Neutrophil (primary cell): ENCODE measurements around the gene SLC37A2.

Source experiments
- H3K27ac ChIP-seq: fragments of 200-600 bp; sonication (generic); 2 replicates; pipeline ENCODE4 v1.5.1; 2016; ENCODE audit warnings: mild to moderate bottlenecking, moderate library complexity
- H3K27me3 ChIP-seq: fragments of 200-600 bp; sonication (generic); 2 replicates; pipeline ENCODE4 v1.6.0; 2016; ENCODE audit warnings: mild to moderate bottlenecking
- H3K36me3 ChIP-seq: fragments of 200-600 bp; sonication (generic); 2 replicates; pipeline ENCODE4 v1.5.1; 2017
- H3K4me1 ChIP-seq, 2 experiments: fragments of 200-600 bp in 1 of 2; sonication (generic) in 1 of 2; 1 replicate in 1 of 2; 2 replicates in 1 of 2; pipeline versions ENCODE4 v1.5.1 to v1.6.1; 2013 to 2016; ENCODE audit warnings: low read depth in 1 of 2, low read length in 1 of 2, mild to moderate bottlenecking in 1 of 2, moderate library complexity in 1 of 2; ENCODE audit not compliant: control insufficient read depth in 1 of 2, insufficient read depth in 1 of 2
- H3K4me3 ChIP-seq, 2 experiments: fragments of 200-600 bp in 1 of 2; sonication (generic) in 1 of 2; 1 replicate in 1 of 2; 2 replicates in 1 of 2; pipeline ENCODE4 v1.5.1; 2013 to 2016; ENCODE audit warnings: low read depth in 1 of 2, low read length in 1 of 2, mild to moderate bottlenecking in 1 of 2, moderate library complexity in 1 of 2
- H3K9me3 ChIP-seq: fragments of 200-600 bp; sonication (generic); 2 replicates; pipeline ENCODE4 v1.5.1; 2016
- CTCF ChIP-seq: fragments of 200-600 bp; sonication (generic); IDR thresholded peaks from 2 replicates; pipeline ENCODE4 v1.5.1; 2016; ENCODE audit warnings: antibody characterized with exemption

The SLC37A2 gene

DNA sequence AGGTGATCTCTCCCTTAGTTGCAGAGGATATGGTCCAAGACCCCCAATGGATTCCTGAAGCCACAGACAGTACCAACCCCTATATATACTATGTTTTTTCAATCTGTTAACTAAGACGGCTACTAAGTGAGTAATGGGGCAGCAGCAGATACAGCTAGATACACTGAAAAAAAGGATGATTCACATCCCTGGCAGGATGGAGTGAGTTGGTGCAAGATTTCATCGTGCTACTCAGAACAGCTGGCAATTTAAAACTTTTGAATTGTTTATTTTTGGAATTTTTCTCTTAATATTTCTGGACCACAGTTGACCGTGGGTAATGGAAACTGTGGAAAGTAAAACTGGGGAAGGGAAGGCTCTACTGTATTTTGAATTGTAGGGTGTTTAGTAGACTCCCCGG lies 65.3 kb downstream of the SLC37A2 start:
- no peak for TF ChIP-seq CTCF
- Histone ChIP-seq H3K27me3 (peaks cover 58% of the 10 kb centered on the region), H3K4me3 (no peak overlapping the region), H3K27ac (no peak overlapping the region), H3K9me3 (no peaks in the 10 kb centered on the region), H3K36me3 (no peaks in the 10 kb centered on the region), H3K4me1 (peaks cover 3 to 11% of the 10 kb centered on the region in 2 experiments)

- TF ChIP-seq CTCF: no peak
- no peaks in the 10 kb centered on the region for H3K36me3 ChIP-seq
- no peaks in the 10 kb centered on the region for H3K9me3 ChIP-seq
- no peak overlapping the region for H3K27ac ChIP-seq
- H3K27me3 ChIP-seq: peaks cover 65% of the 10 kb centered on the region
- H3K4me3 ChIP-seq: no peak overlapping the region
- H3K4me1 ChIP-seq: peaks cover 0 to 2% of the 10 kb centered on the region in 2 experiments
These were observed 66.3 kb downstream of the SLC37A2 start for GRCh38 chr11:125129316-125129993.

DNA sequence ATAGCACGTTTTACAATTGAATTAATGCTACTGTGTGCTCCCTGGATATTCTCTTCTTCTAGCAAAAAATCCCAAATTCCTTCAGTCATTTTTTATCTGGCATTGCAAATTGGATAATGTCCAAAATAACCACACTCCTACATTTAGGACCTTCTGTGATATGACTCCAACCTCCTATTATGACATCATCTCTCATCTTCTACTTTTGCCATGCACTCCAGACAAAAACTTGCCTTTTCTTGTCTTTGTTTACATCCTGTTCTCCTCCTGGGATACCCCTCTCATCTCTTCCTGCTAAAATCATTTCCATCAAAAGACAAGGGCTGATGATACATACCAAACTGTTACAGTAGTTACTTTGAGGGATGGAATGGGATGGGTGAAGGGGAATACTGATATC lies 69.0 kb downstream of the SLC37A2 start:
- H3K4me1 ChIP-seq: no peaks in the 10 kb centered on the region
- no peak overlapping the region for H3K4me3 ChIP-seq
- TF ChIP-seq CTCF: no peak
- no peaks in the 10 kb centered on the region for H3K36me3 ChIP-seq
- H3K27me3 ChIP-seq: peaks cover 73% of the 10 kb centered on the region
- H3K27ac ChIP-seq: no peak overlapping the region
- H3K9me3 ChIP-seq: no peaks in the 10 kb centered on the region

DNA sequence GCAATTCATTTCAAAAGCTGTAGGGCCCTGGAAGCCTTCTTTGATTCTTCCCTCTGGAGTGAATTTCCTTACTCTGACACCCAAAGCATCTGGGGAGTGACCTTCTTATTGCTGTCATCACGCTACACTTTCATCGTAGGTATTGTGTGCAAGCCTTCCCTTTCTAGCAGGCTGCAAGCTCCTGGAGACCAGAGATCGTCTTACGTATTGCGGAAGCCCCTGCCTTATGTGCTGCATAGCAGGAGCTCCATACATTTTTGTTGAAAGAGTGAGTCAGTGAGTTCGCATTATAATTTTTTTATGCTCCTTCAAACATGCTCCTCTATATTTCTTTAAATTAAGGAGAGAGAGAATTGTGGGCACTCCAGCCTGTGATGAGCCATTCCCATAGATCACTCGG lies 69.5 kb downstream of the SLC37A2 start:
- Histone ChIP-seq H3K9me3 (no peaks in the 10 kb centered on the region), H3K27ac (no peak overlapping the region)
- TF ChIP-seq CTCF: no peak

GRCh38 chr11:125136001-125136400 lies 72.9 kb downstream of the SLC37A2 start:
- H3K9me3 ChIP-seq: no peaks in the 10 kb centered on the region
- no peak overlapping the region for H3K4me3 ChIP-seq
- H3K27me3 ChIP-seq: peaks cover 61% of the 10 kb centered on the region
- no peak overlapping the region for H3K27ac ChIP-seq
- H3K4me1 ChIP-seq: no peaks in the 10 kb centered on the region
- TF ChIP-seq CTCF: no peak
- no peaks in the 10 kb centered on the region for H3K36me3 ChIP-seq

More for the DNA sequence above, 69.5 kb downstream of the SLC37A2 start:
- no peaks in the 10 kb centered on the region for H3K36me3 ChIP-seq
- H3K4me3 ChIP-seq: no peak overlapping the region
- H3K27me3 ChIP-seq: peaks cover 67% of the 10 kb centered on the region
- no peaks in the 10 kb centered on the region for H3K4me1 ChIP-seq
